Endothelial cell of umbilical vein (primary cell): Measurements from ENCODE around the gene CASKIN2. TPM values are rescaled to one million over a fixed set of nuclear protein-coding genes. Genes with fewer than 3 reads are reported as not detected.

Source experiments
- BruUV-seq: library from RNA; stranded (reverse); fragments of 400-500 nt; replicated peaks from 2 replicates; lab custom pipeline; 2021; lab: Mats Ljungman, UMichigan
- CTCF ChIA-PET: fragments of 300-600, 350-600 bp; sonication (Branson Sonifier 250); formaldehyde crosslinking; loops from one replicate; lab custom pipeline; 2021; ENCODE audit warnings: antibody characterized with exemption, inconsistent platforms; lab: Charles Lee
- POLR2A ChIA-PET: fragments of 300-600, 350-600 bp; sonication (Branson Sonifier 250); formaldehyde crosslinking; loops from one replicate; lab custom pipeline; 2021; ENCODE audit warnings: antibody characterized with exemption, inconsistent platforms; lab: Charles Lee
- DNase-seq: peaks from one replicate; pipeline ENCODE4 v3.0.0-alpha.2; 2011; ENCODE audit warnings: low read depth, low spot score
- FAIRE-seq: peaks from 2 replicates; lab custom pipeline; 2011; peaks lifted over from hg19 to GRCh38; lab: Jason Lieb, UNC
- H2AFZ ChIP-seq: 2 replicates; pipeline ENCODE4 v1.6.0; 2012; ENCODE audit warnings: low read depth, low read length, control low read depth, inconsistent platforms
- H3K27ac ChIP-seq: 2 replicates; pipeline ENCODE4 v1.5.1; 2011; ENCODE audit warnings: low read depth, mild to moderate bottlenecking, control low read depth, low read length, moderate library complexity; ENCODE audit not compliant: insufficient read depth
- H3K27me3 ChIP-seq, 2 experiments: 2 replicates each; pipeline versions ENCODE4 v1.6.0 to v1.6.1; 2011; ENCODE audit warnings: low read length in 2 of 2, mixed read lengths in 1 of 2; ENCODE audit not compliant: control insufficient read depth in 2 of 2, insufficient read depth in 2 of 2
- H3K36me3 ChIP-seq, 2 experiments: 2 replicates in 1 of 2; 3 replicates in 1 of 2; pipeline ENCODE4 v1.5.1; 2011; ENCODE audit warnings: low read length in 2 of 2, mild to moderate bottlenecking in 1 of 2, moderate library complexity in 1 of 2; ENCODE audit not compliant: control insufficient read depth in 2 of 2, insufficient read depth in 2 of 2; ENCODE audit errors: extremely low read depth in 1 of 2
- H3K4me1 ChIP-seq: 3 replicates; pipeline ENCODE4 v1.5.1; 2011; ENCODE audit warnings: mild to moderate bottlenecking, low read length; ENCODE audit not compliant: control insufficient read depth, insufficient read depth; ENCODE audit errors: extremely low read depth
- H3K4me2 ChIP-seq: 2 replicates; pipeline ENCODE4 v1.6.1; 2011; ENCODE audit warnings: low read length, control low read depth, mixed read lengths; ENCODE audit not compliant: insufficient read depth
- H3K4me3 ChIP-seq, 3 experiments: fragments of 200-600 bp in 1 of 3; sonication (generic), shearing (Covaris generic) in 1 of 3; replicated peaks in 1 of 3; 2 replicates each; pipeline ENCODE4 v1.5.1; 2011 to 2016; ENCODE audit warnings: control low read depth in 3 of 3, low read length in 3 of 3, mild to moderate bottlenecking in 2 of 3, inconsistent platforms in 1 of 3, low read depth in 1 of 3, moderate library complexity in 1 of 3; ENCODE audit not compliant: insufficient read depth in 1 of 3
- H3K79me2 ChIP-seq: 2 replicates; pipeline ENCODE4 v1.6.0; 2012; ENCODE audit warnings: low read length, inconsistent platforms; ENCODE audit not compliant: control insufficient read depth, insufficient read depth
- H3K9ac ChIP-seq: replicated peaks from 2 replicates; pipeline ENCODE3; 2011; ENCODE audit warnings: low read length, control low read depth; ENCODE audit not compliant: insufficient read depth; ENCODE audit errors: extremely low read depth
- H3K9me1 ChIP-seq: replicated peaks from 3 replicates; pipeline ENCODE4 v1.6.0; 2011; ENCODE audit warnings: mild to moderate bottlenecking, low read length; ENCODE audit not compliant: control insufficient read depth, insufficient read depth; ENCODE audit errors: extremely low read depth
- H3K9me3 ChIP-seq: replicated peaks from 2 replicates; pipeline ENCODE4 v1.5.1; 2012; ENCODE audit warnings: low read length, inconsistent platforms; ENCODE audit not compliant: control insufficient read depth, insufficient read depth
- H4K20me1 ChIP-seq: replicated peaks from 2 replicates; pipeline ENCODE3; 2011; ENCODE audit warnings: mild to moderate bottlenecking, low read length; ENCODE audit not compliant: control insufficient read depth, insufficient read depth; ENCODE audit errors: extremely low read depth
- EZH2 ChIP-seq: IDR thresholded peaks from 2 replicates; pipeline ENCODE4 v1.6.1; 2012; ENCODE audit warnings: borderline replicate concordance, low read depth, mild to moderate bottlenecking, moderate library complexity, low read length, inconsistent platforms; ENCODE audit not compliant: severe bottlenecking
- FOS ChIP-seq: IDR thresholded peaks from 2 replicates; pipeline ENCODE4 v1.6.1; 2011; ENCODE audit warnings: mild to moderate bottlenecking, low read length, moderate library complexity, borderline replicate concordance; ENCODE audit not compliant: insufficient read depth
- GATA2 ChIP-seq: IDR thresholded peaks from 2 replicates; pipeline ENCODE4 v1.7.0; 2011; ENCODE audit warnings: low read depth, mild to moderate bottlenecking, moderate library complexity, mixed read lengths, low read length; ENCODE audit not compliant: insufficient read length, insufficient read depth
- JUN ChIP-seq: IDR thresholded peaks from 2 replicates; pipeline ENCODE4 v1.6.1; 2011; ENCODE audit warnings: borderline replicate concordance, low read depth; ENCODE audit not compliant: insufficient read length, insufficient read depth
- POLR2A ChIP-seq: IDR thresholded peaks from 2 replicates; pipeline ENCODE4 v1.6.1; 2012; ENCODE audit warnings: low read depth, mild to moderate bottlenecking, control low read depth, low read length
- POLR2AphosphoS5 ChIP-seq: IDR thresholded peaks from 2 replicates; pipeline ENCODE4 v1.6.1; 2012; ENCODE audit warnings: low read depth, mild to moderate bottlenecking, control low read depth, low read length, moderate library complexity; ENCODE audit not compliant: insufficient read depth
- dilution Hi-C: fragments of 300-500 bp; cut with MboI; formaldehyde crosslinking; loops from one replicate; pipeline ENCODE4 v1.15.0; 2019; ENCODE audit warnings: low sequenced_read_pairs; ENCODE audit not compliant: extremely low pct_ligation_motif_present
- intact Hi-C: fragments of 100-400 bp; cut with micrococcal nuclease; formaldehyde crosslinking; loops from one replicate; pipeline ENCODE4 v1.10.0; 2022
- polyA plus RNA-seq, 4 experiments: library from polyadenylated mRNA; depleted of rRNA in 3 of 4; stranded (reverse) in 3 of 4; unstranded in 1 of 4; fragments of >200 nt; gene quantifications; 2 replicates each; pipeline versions ENCODE4 v1.2.1 to v1.2.3, GENCODE V29; 2011 to 2012; ENCODE audit warnings: missing spikeins in 1 of 4
- total RNA-seq: library from RNA; stranded (reverse); gene quantifications from 2 replicates; pipeline ENCODE4 v1.2.3, GENCODE V29; 2021

Gene CASKIN2
- total and polyA plus RNA-seq, 2 donors (not counting 3 experiments of a cell fraction or from before 2014, with no cell fraction given) = 13.0 to 37.6 TPM

DNA sequence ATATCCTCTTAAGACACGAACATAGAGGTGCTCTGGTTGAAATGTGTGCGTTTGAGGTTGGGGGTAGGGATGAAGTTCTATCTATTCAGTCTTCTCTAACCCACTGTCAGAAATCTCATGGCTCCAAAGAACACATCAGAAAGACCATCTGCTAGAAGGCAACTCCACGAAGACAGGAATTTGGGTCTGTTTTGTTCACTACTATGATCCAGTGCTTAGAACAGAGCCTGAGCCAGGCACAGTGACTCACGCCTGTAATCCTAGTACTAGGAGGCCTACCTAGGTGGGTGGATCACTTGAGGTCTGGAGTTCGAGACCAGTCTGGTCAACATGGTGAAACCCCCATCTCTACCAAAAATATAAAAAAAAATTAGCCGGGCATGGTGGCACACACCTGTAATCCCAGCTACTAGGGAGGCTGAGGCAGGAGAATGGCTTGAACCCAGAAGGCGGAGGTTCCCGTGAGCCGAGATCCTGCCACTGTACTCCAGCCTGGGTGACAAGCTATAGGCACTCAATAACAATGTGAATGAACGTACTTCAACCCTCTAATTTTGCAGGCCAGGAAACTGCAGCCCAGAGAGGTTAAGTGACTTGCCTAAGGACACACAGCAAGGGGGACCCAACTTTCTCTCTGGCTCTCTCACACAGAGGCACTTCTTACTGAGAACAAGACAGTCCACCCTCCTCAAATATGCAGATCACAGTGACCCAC, 2.3 kb downstream of the CASKIN2 start:
- H3K27ac ChIP-seq = no peak overlapping the region
- no peak overlapping the region for H2AFZ ChIP-seq
- H3K4me2 ChIP-seq = peak overlapping the region; percentile 61
- ChIA-PET POLR2A (no interaction called here), CTCF (interaction anchor here (1.4 to 1.5 kb wide), 2 partner anchors 14 to 235 kb away, joined by 3 read pairs; no protein-coding TSS in a partner anchor)
- H3K4me3 ChIP-seq = no peak overlapping the region
- peaks cover 62% of the 10 kb centered on the region for H3K4me1 ChIP-seq
- H3K27me3 ChIP-seq = no peaks in the 10 kb centered on the region
- H3K79me2 ChIP-seq = peaks cover 36% of the 10 kb centered on the region
- H4K20me1 ChIP-seq = no peaks in the 10 kb centered on the region
- TF ChIP-seq EZH2 (no peak), POLR2AphosphoS5 (no peak), POLR2A (no peak), JUN (no peak), FOS (no peak), GATA2 (no peak)
- DNase-seq = no peak
- no peak overlapping the region for H3K9ac ChIP-seq
- H3K9me3 ChIP-seq = no peaks in the 10 kb centered on the region
- FAIRE-seq = peak; percentile 72
- dilution Hi-C loops (no loop called here), intact Hi-C loops (loop anchor here (5.0 to 10.0 kb wide), 2 partner anchors 234 to 468 kb away; partner anchors contain the start of genes ATP5PD and KCTD2)
- TSS peak; percentile 14 for BruUV-seq
- peaks cover 0 to 2% of the 10 kb centered on the region in 2 experiments for H3K36me3 ChIP-seq
- no peaks in the 10 kb centered on the region for H3K9me1 ChIP-seq
